Erythroblast (primary cell): Measurements from ENCODE around the gene KRTAP4-7.

Source experiments
- GATA1 ChIP-seq: IDR thresholded peaks from 2 replicates; pipeline ENCODE4 v1.6.1; 2011; ENCODE audit warnings: low read depth, mild to moderate bottlenecking, control low read depth, low read length, moderate library complexity
- POLR2A ChIP-seq: IDR thresholded peaks from 2 replicates; pipeline ENCODE4 v1.6.1; 2011; ENCODE audit warnings: mild to moderate bottlenecking, low read length

- TF ChIP-seq POLR2A = no peak
- no peak for TF ChIP-seq GATA1
Measured at GRCh38 chr17:41121742-41122141, 37.8 kb downstream of the KRTAP4-7 start.
